Ishikawa (cell line): ENCODE data around the gene RBP3.

Experiments used
- CEBPB ChIP-seq: IDR thresholded peaks from 2 replicates; pipeline ENCODE4 v1.6.1; 2012
- EP300 ChIP-seq: IDR thresholded peaks from 2 replicates; pipeline ENCODE4 v1.6.1; 2012; ENCODE audit warnings: borderline replicate concordance
- YY1 ChIP-seq: IDR thresholded peaks from 2 replicates; pipeline ENCODE4 v1.6.1; 2012; ENCODE audit warnings: low read depth

DNA sequence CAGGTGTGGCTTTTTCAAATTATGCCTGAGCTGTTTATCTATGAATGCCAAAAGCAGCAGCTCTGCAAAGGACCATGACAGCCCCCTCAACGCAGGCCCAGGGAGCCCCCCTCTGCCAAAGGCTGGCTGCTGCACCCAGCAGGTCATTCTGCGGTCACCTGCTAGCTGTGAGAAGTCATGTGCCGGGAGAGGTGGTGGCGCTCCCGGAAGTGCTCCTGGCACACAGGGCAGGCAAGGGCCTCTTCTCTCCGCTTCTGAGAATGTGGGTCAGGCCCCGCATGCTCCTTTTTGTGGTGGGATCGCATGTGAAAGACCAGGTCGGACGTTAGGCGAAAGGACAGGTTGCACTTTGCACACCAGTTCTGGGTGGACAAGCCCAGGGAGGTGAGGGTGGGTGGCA is 19.5 kb downstream of the RBP3 start:
- TF ChIP-seq EP300 (no peak), CEBPB (no peak), YY1 (no peak)
